ENCODE results near the gene ASPHD1. TPM values are rescaled to one million over a fixed set of nuclear protein-coding genes. Genes with fewer than 3 reads are reported as not detected.
"Not testable (repeated sequence)": the region's sequence is repeated elsewhere in the genome, so short reads cannot be mapped to it uniquely, and the experiment has no call there.

Gene ASPHD1
- total RNA-seq, 2 donors from 2014 or later: 0.27 TPM; not detected in 1

GRCh38 chr16:29878172-29878571 is 22.1 kb upstream of the ASPHD1 start:
- no peaks in the 10 kb centered on the region for H3K4me1 ChIP-seq (ENCODE audit: control insufficient read depth in 1 of 2, low read depth in 2 of 2)
- no peaks in the 10 kb centered on the region for H3K36me3 ChIP-seq
- no peak overlapping the region for H3K27ac ChIP-seq
- H3K27me3 ChIP-seq (replicated peaks; ENCODE audit: insufficient read depth): peaks cover 14% of the 10 kb centered on the region
- DNase-seq (ENCODE audit: low spot score) (no peak), ATAC-seq (ENCODE audit: insufficient number of reproducible peaks, low FRiP score, low read depth) (no peak)
- no peak for TF ChIP-seq CTCF (IDR thresholded peaks at IDR 0.05)
- H3K9me3 ChIP-seq: no peaks in the 10 kb centered on the region
- no peak overlapping the region for H3K4me3 ChIP-seq

- peaks cover 14% of the 10 kb centered on the region for H3K27me3 ChIP-seq (replicated peaks; ENCODE audit: insufficient read depth)
- ATAC-seq (ENCODE audit: insufficient number of reproducible peaks, low FRiP score, low read depth) (no peak), DNase-seq (ENCODE audit: low spot score) (no peak)
- H3K4me1 ChIP-seq (ENCODE audit: control insufficient read depth in 1 of 2, low read depth in 2 of 2): no peaks in the 10 kb centered on the region
- no peak overlapping the region for H3K27ac ChIP-seq
- no peaks in the 10 kb centered on the region for H3K36me3 ChIP-seq
- TF ChIP-seq CTCF (IDR thresholded peaks at IDR 0.05): no peak
- no peaks in the 10 kb centered on the region for H3K9me3 ChIP-seq
- H3K4me3 ChIP-seq: no peak overlapping the region
Measured at GRCh38 chr16:29881050-29881449, 19.2 kb upstream of the ASPHD1 start.

DNA sequence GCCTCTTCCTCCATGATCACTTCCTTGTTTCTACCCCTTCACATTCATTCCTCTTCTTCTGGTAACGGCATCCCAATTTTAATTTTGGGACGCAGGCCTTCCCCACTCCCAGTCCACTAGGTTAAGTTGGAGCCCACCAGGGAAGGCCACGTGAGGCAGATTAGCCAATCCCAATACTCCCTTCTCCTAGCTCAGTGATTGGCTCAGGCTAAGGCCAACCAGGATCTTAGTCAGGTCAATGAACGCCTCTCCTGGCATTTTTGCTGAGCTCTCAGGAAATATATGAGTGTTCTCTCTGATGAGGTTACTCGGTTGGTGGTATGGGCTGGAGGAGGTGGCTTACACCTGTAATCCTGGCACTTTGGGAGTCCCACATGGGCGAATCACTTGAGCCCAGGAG is 16.3 kb upstream of the ASPHD1 start:
- Histone ChIP-seq H3K27ac (no peak overlapping the region), H3K4me3 (no peak overlapping the region), H3K36me3 (no peaks in the 10 kb centered on the region), H3K4me1 (ENCODE audit: control insufficient read depth in 1 of 2, low read depth in 2 of 2) (no peaks in the 10 kb centered on the region), H3K9me3 (no peaks in the 10 kb centered on the region), H3K27me3 (replicated peaks; ENCODE audit: insufficient read depth) (no peaks in the 10 kb centered on the region)
- DNase-seq (ENCODE audit: low spot score) (no peak), ATAC-seq (ENCODE audit: insufficient number of reproducible peaks, low FRiP score, low read depth) (no peak)
- TF ChIP-seq CTCF (IDR thresholded peaks at IDR 0.05): no peak

DNA sequence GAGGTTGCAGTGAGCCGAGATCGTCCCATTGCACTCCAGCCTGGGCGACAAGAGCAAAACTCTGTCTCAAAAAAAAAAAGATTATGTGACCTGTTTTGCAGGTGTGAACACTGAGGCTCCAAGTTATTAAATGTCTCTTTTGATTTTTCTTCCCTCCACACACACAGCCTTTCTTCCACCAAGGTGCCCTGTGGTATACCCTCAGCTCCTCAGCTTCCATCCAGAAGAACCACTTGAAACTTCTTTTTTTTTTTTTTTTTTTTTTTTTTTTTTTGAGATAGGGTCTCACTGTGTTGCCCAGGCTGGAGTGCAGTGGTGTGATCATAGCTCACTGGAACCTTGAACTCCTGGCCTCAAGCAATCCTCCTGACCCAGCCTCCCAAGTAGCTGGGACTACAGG is 10.9 kb upstream of the ASPHD1 start:
- H3K4me1 ChIP-seq (ENCODE audit: control insufficient read depth in 1 of 2, low read depth in 2 of 2); DNase-seq (ENCODE audit: low spot score); H3K36me3 ChIP-seq; H3K4me3 ChIP-seq; ATAC-seq (ENCODE audit: insufficient number of reproducible peaks, low FRiP score, low read depth); H3K9me3 ChIP-seq; H3K27ac ChIP-seq; H3K27me3 ChIP-seq (replicated peaks; ENCODE audit: insufficient read depth): not testable (repeated sequence)

DNA sequence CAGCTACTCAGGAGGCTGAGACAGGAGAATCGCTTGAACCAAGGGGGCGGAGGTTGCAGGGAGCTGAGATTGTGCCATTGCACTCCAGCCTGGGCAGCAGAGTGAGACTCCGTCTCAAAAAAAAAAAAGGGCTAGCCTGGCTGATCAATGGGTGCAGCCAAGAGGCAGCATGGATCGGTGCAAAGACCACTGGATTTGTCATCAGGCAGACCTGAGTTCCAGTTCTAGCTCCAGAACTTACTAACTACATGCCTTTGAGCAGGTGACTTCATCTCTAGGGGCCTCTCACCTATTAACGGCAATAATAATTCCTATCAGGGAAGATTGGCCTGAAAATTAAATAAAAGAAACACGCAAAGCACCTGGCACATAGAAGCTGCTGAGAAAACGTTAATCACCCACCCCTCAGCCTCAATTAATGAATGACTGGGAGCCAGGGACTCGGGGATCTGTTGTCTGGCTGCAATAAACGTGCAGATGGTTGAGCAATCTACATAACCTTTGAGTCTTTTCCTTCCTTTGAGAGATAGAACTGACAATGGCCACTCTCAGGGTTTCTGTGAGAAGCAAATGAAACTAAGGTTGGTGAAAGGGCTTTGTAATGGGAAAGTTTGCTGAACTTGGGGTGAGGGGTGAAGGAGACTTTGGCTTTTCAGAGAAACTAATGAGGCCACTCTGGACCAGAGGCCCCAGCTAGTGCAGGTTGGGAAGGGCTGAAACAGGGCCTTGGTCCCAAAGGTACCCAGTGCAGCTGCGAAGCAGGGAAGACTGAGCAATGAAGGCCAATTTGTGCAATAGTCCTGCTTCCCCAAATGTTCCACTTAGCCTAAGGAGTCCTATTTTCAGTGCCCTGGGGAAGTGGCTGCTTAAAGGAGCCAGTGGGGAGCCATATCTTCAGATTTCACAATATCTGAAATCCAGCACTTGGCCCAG is 8.5 kb upstream of the ASPHD1 start:
- Histone ChIP-seq H3K9me3 (no peaks in the 10 kb centered on the region), H3K36me3 (no peaks in the 10 kb centered on the region), H3K4me1 (ENCODE audit: control insufficient read depth in 1 of 2, low read depth in 2 of 2) (no peaks in the 10 kb centered on the region), H3K27me3 (replicated peaks; ENCODE audit: insufficient read depth) (no peaks in the 10 kb centered on the region), H3K27ac (no peak overlapping the region), H3K4me3 (no peak overlapping the region)
- ATAC-seq (ENCODE audit: insufficient number of reproducible peaks, low FRiP score, low read depth) (no peak), DNase-seq (ENCODE audit: low spot score) (no peak)
- TF ChIP-seq CTCF (IDR thresholded peaks at IDR 0.05): no peak

Measured in thoracic aorta (tissue), 2 donors.